ENCODE data around the gene WWC2.
A peak's percentile ranks its signal among the peaks of the same experiment; 100 is the strongest.

WWC2 gene

GRCh38 chr4:183200453-183200852, 101.4 kb downstream of the WWC2 start:
- peak in 25 of 56 donors; percentile 1 to 56 (median 11) for DNase-seq

- no peak for DNase-seq
Measured at GRCh38 chr4:183201331-183201730, 102.3 kb downstream of the WWC2 start.

- DNase-seq: no peak
Measured at GRCh38 chr4:183202523-183202922, 103.5 kb downstream of the WWC2 start.

- DNase-seq: no peak
Measured at GRCh38 chr4:183204793-183205192, 105.7 kb downstream of the WWC2 start.

- no peak for DNase-seq
Measured at GRCh38 chr4:183205193-183205592, 106.1 kb downstream of the WWC2 start.

GRCh38 chr4:183205709-183206108, 106.7 kb downstream of the WWC2 start:
- DNase-seq: no peak

GRCh38 chr4:183211533-183211932, 112.5 kb downstream of the WWC2 start:
- no peak for DNase-seq

- DNase-seq: no peak
Measured at GRCh38 chr4:183213996-183214395, 114.9 kb downstream of the WWC2 start.

- DNase-seq: no peak
Measured at GRCh38 chr4:183214912-183215488, 115.9 kb downstream of the WWC2 start.

- DNase-seq: no peak
Measured at GRCh38 chr4:183220236-183220635, 121.2 kb downstream of the WWC2 start.

- no peak for DNase-seq
Measured at GRCh38 chr4:183223053-183223452, 124.0 kb downstream of the WWC2 start.

- no peak for DNase-seq
Measured at GRCh38 chr4:183229397-183229796, 130.3 kb downstream of the WWC2 start.

GRCh38 chr4:183240581-183241321, 141.7 kb downstream of the WWC2 start:
- no peak for DNase-seq

GRCh38 chr4:183241322-183241640, 142.2 kb downstream of the WWC2 start:
- no peak for DNase-seq

GRCh38 chr4:183241721-183242151, 142.7 kb downstream of the WWC2 start:
- DNase-seq: peak in 1 of 56 donors; percentile 28

- DNase-seq: no peak
Measured at GRCh38 chr4:183242291-183242690, 143.2 kb downstream of the WWC2 start.

- DNase-seq: no peak
Measured at GRCh38 chr4:183244019-183244418, 145.0 kb downstream of the WWC2 start.

- DNase-seq: no peak
Measured at GRCh38 chr4:183244506-183244905, 145.4 kb downstream of the WWC2 start.

- no peak for DNase-seq
Measured at GRCh38 chr4:183248201-183248600, 149.1 kb downstream of the WWC2 start.

- peak in 5 of 56 donors; percentile 3 to 26 (median 7) for DNase-seq
Measured at GRCh38 chr4:183249854-183250253, 150.8 kb downstream of the WWC2 start.

- no peak for DNase-seq
Measured at GRCh38 chr4:183250831-183251230, 151.8 kb downstream of the WWC2 start.

GRCh38 chr4:183252959-183253358, 153.9 kb downstream of the WWC2 start:
- DNase-seq: no peak

GRCh38 chr4:183253451-183253850, 154.4 kb downstream of the WWC2 start:
- DNase-seq: no peak

Data from amygdala (tissue), 56 donors.